ENCODE results near the gene SAFB. TPM values are rescaled to one million over a fixed set of nuclear protein-coding genes. Genes with fewer than 3 reads are reported as not detected.

Gene SAFB
- total RNA-seq, 1 donor from 2014 or later, result 57.9 TPM

DNA sequence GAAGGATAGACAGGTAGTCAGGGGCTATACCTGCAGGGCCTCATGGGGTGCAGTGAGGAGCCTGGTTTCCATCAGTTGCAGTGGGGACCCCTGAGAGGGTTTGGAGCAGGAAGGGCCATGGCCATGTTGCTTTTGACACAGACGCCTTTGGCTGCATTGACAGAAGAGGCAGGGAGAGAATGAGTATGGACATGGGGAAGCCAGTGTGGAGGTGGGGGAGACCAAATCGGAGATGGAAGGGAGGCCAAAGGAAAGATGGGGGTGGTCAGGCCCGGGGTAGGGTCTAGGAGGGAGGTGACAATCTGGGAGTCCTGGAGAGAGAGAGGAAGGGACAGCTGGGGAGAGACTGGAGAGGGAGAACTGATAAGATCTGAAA, 59.2 kb downstream of the SAFB start:
- TF ChIP-seq EZH2 (IDR thresholded peaks at IDR 0.05) (no peak), EZH2phosphoT487 (IDR thresholded peaks at IDR 0.05) (no peak), CTCF (IDR thresholded peaks at IDR 0.05) (no peak)
- Histone ChIP-seq H3K4me3 (no peak overlapping the region), H3K4me1 (peaks cover 3% of the 10 kb centered on the region), H3K9me3 (ENCODE audit: low read depth) (no peaks in the 10 kb centered on the region), H3K9ac (no peak overlapping the region), H3K79me2 (ENCODE audit: low read depth) (no peaks in the 10 kb centered on the region), H3F3A (ENCODE audit: low read depth) (peaks cover 13% of the 10 kb centered on the region), H3K4me2 (peak overlapping the region; percentile 85), H3K27ac (no peak overlapping the region), H4K20me1 (ENCODE audit: low read depth) (peaks cover 5% of the 10 kb centered on the region), H2AFZ (replicated peaks) (no peak overlapping the region), H3K27me3 (no peaks in the 10 kb centered on the region), H3K36me3 (no peaks in the 10 kb centered on the region)
- DNase-seq (ENCODE audit: low spot score), result no peak
- H3K9me3 Mint-ChIP-seq, result no peaks in the 10 kb centered on the region
- H3K27ac Mint-ChIP-seq, result peak overlapping the region; percentile 2
- H3K4me3 Mint-ChIP-seq, result peak overlapping the region; percentile 86
- H3K4me1 Mint-ChIP-seq, result peaks cover 37% of the 10 kb centered on the region
- H3K27me3 Mint-ChIP-seq (ENCODE audit: insufficient read depth, low read depth), result peaks cover 5% of the 10 kb centered on the region
- H3K36me3 Mint-ChIP-seq, result no peaks in the 10 kb centered on the region

DNA sequence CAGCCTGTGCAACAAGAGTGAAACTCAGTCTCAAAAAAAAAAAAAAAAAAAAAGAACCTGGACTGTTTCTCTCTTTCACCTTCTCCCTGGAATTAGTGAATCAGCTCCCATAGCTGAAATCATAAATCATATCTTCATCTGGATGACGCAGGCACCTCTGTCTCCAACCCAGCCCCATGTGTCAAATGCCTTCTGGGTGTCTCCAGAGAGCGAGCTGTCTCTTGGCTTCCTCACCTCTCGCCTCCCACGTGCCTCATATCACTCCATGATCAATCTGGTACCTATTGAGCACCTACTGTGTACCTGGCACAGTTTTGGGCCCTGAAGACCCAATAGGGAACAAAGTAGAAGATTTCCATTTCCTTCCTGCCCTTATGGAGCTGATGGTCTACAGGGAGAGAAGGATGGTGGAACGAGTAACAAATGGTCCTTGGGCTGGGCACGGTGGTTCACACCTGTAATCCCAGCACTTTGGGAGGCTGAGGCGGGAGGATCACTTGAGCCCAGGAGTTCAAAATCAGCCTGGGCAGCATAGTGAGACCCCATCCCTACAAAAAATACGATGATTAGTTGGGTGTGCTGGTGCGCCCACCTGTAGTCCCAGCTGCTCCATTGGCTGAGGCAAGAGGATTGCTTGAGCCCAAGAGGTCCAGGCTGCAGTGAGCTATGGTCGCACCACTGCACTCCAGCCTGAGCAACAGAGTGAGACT, 60.4 kb downstream of the SAFB start:
- Mint-ChIP-seq H3K36me3 (no peaks in the 10 kb centered on the region), H3K4me1 (peaks cover 37% of the 10 kb centered on the region), H3K4me3 (no peak overlapping the region), H3K9me3 (no peaks in the 10 kb centered on the region), H3K27me3 (ENCODE audit: insufficient read depth, low read depth) (peaks cover 3% of the 10 kb centered on the region), H3K27ac (no peak overlapping the region)
- H3K79me2 ChIP-seq (ENCODE audit: low read depth), result no peaks in the 10 kb centered on the region
- no peaks in the 10 kb centered on the region for H3K27me3 ChIP-seq
- no peak overlapping the region for H3K4me3 ChIP-seq
- H4K20me1 ChIP-seq (ENCODE audit: low read depth), result peaks cover 5% of the 10 kb centered on the region
- H3K4me2 ChIP-seq, result no peak overlapping the region
- no peak overlapping the region for H3K9ac ChIP-seq
- TF ChIP-seq EZH2 (IDR thresholded peaks at IDR 0.05), result no peak
- TF ChIP-seq CTCF (IDR thresholded peaks at IDR 0.05), result no peak
- TF ChIP-seq EZH2phosphoT487 (IDR thresholded peaks at IDR 0.05), result no peak
- no peak for DNase-seq (ENCODE audit: low spot score)
- H3K4me1 ChIP-seq, result peaks cover 3% of the 10 kb centered on the region
- H3K36me3 ChIP-seq, result no peaks in the 10 kb centered on the region
- H2AFZ ChIP-seq (replicated peaks), result no peak overlapping the region
- no peaks in the 10 kb centered on the region for H3K9me3 ChIP-seq (ENCODE audit: low read depth)
- peaks cover 13% of the 10 kb centered on the region for H3F3A ChIP-seq (ENCODE audit: low read depth)
- no peak overlapping the region for H3K27ac ChIP-seq

GRCh38 chr19:5684694-5685430, 62.0 kb downstream of the SAFB start:
- Mint-ChIP-seq H3K36me3 (no peaks in the 10 kb centered on the region), H3K27ac (no peak overlapping the region), H3K9me3 (no peaks in the 10 kb centered on the region), H3K4me3 (no peak overlapping the region), H3K4me1 (peaks cover 33% of the 10 kb centered on the region), H3K27me3 (ENCODE audit: insufficient read depth, low read depth) (peaks cover 6% of the 10 kb centered on the region)
- Histone ChIP-seq H3K4me2 (no peak overlapping the region), H3K27me3 (no peaks in the 10 kb centered on the region), H2AFZ (replicated peaks) (no peak overlapping the region), H3K36me3 (no peaks in the 10 kb centered on the region), H3K4me1 (peaks cover 3% of the 10 kb centered on the region), H3K9me3 (ENCODE audit: low read depth) (no peaks in the 10 kb centered on the region), H4K20me1 (ENCODE audit: low read depth) (peaks cover 5% of the 10 kb centered on the region), H3F3A (ENCODE audit: low read depth) (peaks cover 19% of the 10 kb centered on the region), H3K79me2 (ENCODE audit: low read depth) (no peaks in the 10 kb centered on the region), H3K9ac (no peak overlapping the region), H3K27ac (no peak overlapping the region), H3K4me3 (no peak overlapping the region)
- no peak for DNase-seq (ENCODE audit: low spot score)
- no peak for TF ChIP-seq EZH2phosphoT487 (IDR thresholded peaks at IDR 0.05)
- no peak for TF ChIP-seq CTCF (IDR thresholded peaks at IDR 0.05)
- TF ChIP-seq EZH2 (IDR thresholded peaks at IDR 0.05), result no peak

Measured in neural progenitor cell (in vitro differentiated cells).